Keratinocyte (primary cell): ENCODE results near the gene ZNF23. TPM values are rescaled to one million over a fixed set of nuclear protein-coding genes. Genes with fewer than 3 reads are reported as not detected.

Experiments used
- DNase-seq: peaks from one replicate; pipeline ENCODE4 v3.0.0-alpha.2; 2011; ENCODE audit warnings: low read depth, missing footprints, low spot score
- FAIRE-seq: peaks from 2 replicates; lab custom pipeline; 2011; peaks lifted over from hg19 to GRCh38; lab: Jason Lieb, UNC
- H2AFZ ChIP-seq: 2 replicates; pipeline ENCODE4 v1.6.0; 2012; ENCODE audit warnings: low read length, control low read depth, inconsistent platforms; ENCODE audit not compliant: control insufficient read depth
- H3K27ac ChIP-seq: 2 replicates; pipeline ENCODE4 v1.5.1; 2011; ENCODE audit warnings: low read length; ENCODE audit not compliant: control insufficient read depth, insufficient read depth
- H3K27me3 ChIP-seq: 3 replicates; pipeline ENCODE4 v1.6.0; 2011; ENCODE audit warnings: low read length; ENCODE audit not compliant: control insufficient read depth, insufficient read depth; ENCODE audit errors: extremely low read depth
- H3K36me3 ChIP-seq, 2 experiments: 2 replicates in 1 of 2; 3 replicates in 1 of 2; pipeline ENCODE4 v1.5.1; 2011; ENCODE audit warnings: low read length in 2 of 2, mild to moderate bottlenecking in 1 of 2; ENCODE audit not compliant: control insufficient read depth in 2 of 2, insufficient read depth in 2 of 2; ENCODE audit errors: extremely low read depth in 1 of 2
- H3K4me1 ChIP-seq: 3 replicates; pipeline ENCODE4 v1.5.1; 2011; ENCODE audit warnings: low read length; ENCODE audit not compliant: control insufficient read depth, insufficient read depth; ENCODE audit errors: extremely low read depth
- H3K4me2 ChIP-seq: 3 replicates; pipeline ENCODE4 v1.6.0; 2011; ENCODE audit warnings: low read depth, low read length; ENCODE audit not compliant: control insufficient read depth, insufficient read depth; ENCODE audit errors: extremely low read depth
- H3K4me3 ChIP-seq, 3 experiments: fragments of 200-600 bp in 1 of 3; sonication (generic) in 1 of 3; 2 replicates in 2 of 3; 3 replicates in 1 of 3; pipeline ENCODE4 v1.5.1; 2011 to 2016; ENCODE audit warnings: low read length in 3 of 3, mild to moderate bottlenecking in 3 of 3, control low read depth in 2 of 3, inconsistent platforms in 1 of 3, low read depth in 1 of 3, mixed read lengths in 1 of 3, mixed run types in 1 of 3, moderate library complexity in 1 of 3; ENCODE audit not compliant: control insufficient read depth in 2 of 3, insufficient read depth in 2 of 3; ENCODE audit errors: extremely low read depth in 1 of 3
- H3K79me2 ChIP-seq: 2 replicates; pipeline ENCODE4 v1.6.0; 2012; ENCODE audit warnings: low read length; ENCODE audit not compliant: control insufficient read depth, insufficient read depth
- H3K9ac ChIP-seq: 3 replicates; pipeline ENCODE4 v1.6.0; 2011; ENCODE audit warnings: low read length; ENCODE audit not compliant: control insufficient read depth, insufficient read depth; ENCODE audit errors: extremely low read depth
- H3K9me1 ChIP-seq: 3 replicates; pipeline ENCODE4 v1.6.0; 2011; ENCODE audit warnings: low read length; ENCODE audit not compliant: control insufficient read depth, insufficient read depth; ENCODE audit errors: extremely low read depth
- H3K9me3 ChIP-seq: 2 replicates; pipeline ENCODE4 v1.5.1; 2012; ENCODE audit warnings: low read depth, low read length; ENCODE audit not compliant: control insufficient read depth
- H4K20me1 ChIP-seq: 3 replicates; pipeline ENCODE4 v1.6.0; 2011; ENCODE audit warnings: low read length; ENCODE audit not compliant: control insufficient read depth, insufficient read depth; ENCODE audit errors: extremely low read depth
- EZH2 ChIP-seq: IDR thresholded peaks from one replicate; pipeline ENCODE4 v1.6.1; 2012; ENCODE audit warnings: inconsistent platforms, mild to moderate bottlenecking, low read length, moderate library complexity
- dilution Hi-C: fragments of 300-500 bp; cut with MboI; formaldehyde crosslinking; loops from one replicate; pipeline ENCODE4 v1.7.0; 2020; ENCODE audit warnings: low sequenced_read_pairs; ENCODE audit not compliant: extremely low pct_ligation_motif_present
- polyA plus RNA-seq, 5 experiments: library from polyadenylated mRNA; depleted of rRNA in 3 of 5; stranded (reverse) in 3 of 5; stranded (forward) in 1 of 5; unstranded in 1 of 5; fragments of >200 nt; gene quantifications; 1 replicate in 1 of 5; 2 replicates in 3 of 5; 3 replicates in 1 of 5; pipeline versions ENCODE4 v1.2.1 to v1.2.3, GENCODE V29; 2011 to 2012; ENCODE audit warnings: missing spikeins in 2 of 5, low read depth in 1 of 5, low replicate concordance in 1 of 5
- TF ChIP-seq, protein P1 (sequence below), 3 experiments: IDR thresholded peaks in 1 of 3; conservative IDR thresholded peaks in 1 of 3; optimal IDR thresholded peaks in 1 of 3; 2 replicates in 2 of 3; 3 replicates in 1 of 3; pipeline versions ENCODE3 to v1.5.1; 2011; ENCODE audit warnings: low read length in 3 of 3, mild to moderate bottlenecking in 3 of 3, moderate library complexity in 2 of 3, control low read depth in 1 of 3, inconsistent platforms in 1 of 3; ENCODE audit not compliant: insufficient read depth in 2 of 3; ENCODE audit errors: extremely low read depth in 1 of 3

ZNF23 gene
- polyA plus RNA-seq, 1 donor (not counting 4 experiments of a cell fraction or from before 2014, with no cell fraction given), result 8.2 TPM

DNA sequence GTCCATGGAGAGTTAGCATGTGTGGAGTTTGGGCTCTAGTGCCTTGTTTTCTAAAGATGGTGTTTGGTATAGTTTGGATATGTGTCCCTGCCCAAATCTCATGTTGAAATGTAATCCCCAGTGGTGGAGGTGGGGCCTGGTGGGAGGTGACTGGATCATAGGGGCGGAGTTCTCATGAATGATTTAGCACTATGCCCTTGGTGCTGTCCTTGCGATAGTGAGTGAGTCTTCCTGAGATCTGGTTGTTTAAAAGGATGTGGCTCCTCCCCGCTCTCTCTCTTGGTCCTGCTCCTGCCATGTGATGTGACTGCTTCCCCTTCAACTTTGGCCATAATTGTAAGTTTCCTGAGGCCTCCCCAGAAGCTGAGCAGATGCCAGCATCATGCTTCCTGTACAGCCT lies 36.0 kb upstream of the ZNF23 start:
- dilution Hi-C loops, result no loop called here
- TF ChIP-seq, protein P1, sequence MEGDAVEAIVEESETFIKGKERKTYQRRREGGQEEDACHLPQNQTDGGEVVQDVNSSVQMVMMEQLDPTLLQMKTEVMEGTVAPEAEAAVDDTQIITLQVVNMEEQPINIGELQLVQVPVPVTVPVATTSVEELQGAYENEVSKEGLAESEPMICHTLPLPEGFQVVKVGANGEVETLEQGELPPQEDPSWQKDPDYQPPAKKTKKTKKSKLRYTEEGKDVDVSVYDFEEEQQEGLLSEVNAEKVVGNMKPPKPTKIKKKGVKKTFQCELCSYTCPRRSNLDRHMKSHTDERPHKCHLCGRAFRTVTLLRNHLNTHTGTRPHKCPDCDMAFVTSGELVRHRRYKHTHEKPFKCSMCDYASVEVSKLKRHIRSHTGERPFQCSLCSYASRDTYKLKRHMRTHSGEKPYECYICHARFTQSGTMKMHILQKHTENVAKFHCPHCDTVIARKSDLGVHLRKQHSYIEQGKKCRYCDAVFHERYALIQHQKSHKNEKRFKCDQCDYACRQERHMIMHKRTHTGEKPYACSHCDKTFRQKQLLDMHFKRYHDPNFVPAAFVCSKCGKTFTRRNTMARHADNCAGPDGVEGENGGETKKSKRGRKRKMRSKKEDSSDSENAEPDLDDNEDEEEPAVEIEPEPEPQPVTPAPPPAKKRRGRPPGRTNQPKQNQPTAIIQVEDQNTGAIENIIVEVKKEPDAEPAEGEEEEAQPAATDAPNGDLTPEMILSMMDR (optimal IDR thresholded peaks at IDR 0.05 in 1 of 3, IDR thresholded peaks at IDR 0.05 in 1 of 3, conservative IDR thresholded peaks at IDR 0.05 in 1 of 3; ENCODE audit: extremely low read depth in 1 of 3, insufficient read depth in 2 of 3, low read length in 3 of 3), result no peak
- DNase-seq, result no peak
- Histone ChIP-seq H3K36me3 (no peaks in the 10 kb centered on the region), H3K27ac (no peak overlapping the region), H3K9ac (no peak overlapping the region), H3K27me3 (no peaks in the 10 kb centered on the region), H3K9me3 (no peaks in the 10 kb centered on the region), H3K4me3 (no peak overlapping the region), H3K4me1 (no peaks in the 10 kb centered on the region), H2AFZ (no peak overlapping the region), H4K20me1 (no peaks in the 10 kb centered on the region), H3K79me2 (no peaks in the 10 kb centered on the region), H3K9me1 (no peaks in the 10 kb centered on the region), H3K4me2 (no peak overlapping the region)
- FAIRE-seq, result no peak

DNA sequence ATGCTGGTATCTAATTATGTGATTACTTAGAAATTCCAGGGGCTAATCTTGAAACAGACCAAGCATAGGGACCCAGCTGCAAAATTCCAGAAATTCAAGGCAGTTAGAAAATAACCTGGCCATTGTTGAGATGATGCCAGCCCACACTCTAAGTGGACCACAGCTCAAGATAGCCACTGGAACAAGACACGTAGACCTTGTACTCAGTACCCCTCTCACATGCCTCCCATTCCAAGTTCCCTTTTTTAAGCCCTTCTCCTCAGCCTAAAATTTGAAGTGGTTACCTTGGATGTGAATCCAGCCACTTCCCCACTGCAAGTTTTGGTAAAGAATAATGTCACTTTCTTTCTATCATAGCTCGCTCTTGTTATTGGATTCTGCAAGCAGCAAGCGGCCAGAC lies 31.2 kb upstream of the ZNF23 start:
- DNase-seq, result no peak
- dilution Hi-C loops, result no loop called here
- Histone ChIP-seq H3K27ac (no peak overlapping the region), H3K9me1 (no peaks in the 10 kb centered on the region), H3K36me3 (no peaks in the 10 kb centered on the region), H3K9ac (no peak overlapping the region), H3K79me2 (no peaks in the 10 kb centered on the region), H3K4me3 (no peak overlapping the region), H4K20me1 (no peaks in the 10 kb centered on the region), H2AFZ (no peak overlapping the region), H3K27me3 (no peaks in the 10 kb centered on the region), H3K9me3 (no peaks in the 10 kb centered on the region), H3K4me1 (no peaks in the 10 kb centered on the region), H3K4me2 (no peak overlapping the region)
- no peak for TF ChIP-seq EZH2
- TF ChIP-seq, protein P1 (optimal IDR thresholded peaks at IDR 0.05 in 1 of 3, IDR thresholded peaks at IDR 0.05 in 1 of 3, conservative IDR thresholded peaks at IDR 0.05 in 1 of 3; ENCODE audit: extremely low read depth in 1 of 3, insufficient read depth in 2 of 3, low read length in 3 of 3), result no peak
- FAIRE-seq, result no peak
